ENCODE data around the gene IL27RA.

The IL27RA gene

GRCh38 chr19:14027856-14028450, 3.6 kb upstream of the IL27RA start, which contains the start of gene RLN3:
Gene RLN3 (plus strand): TSS chr19:14028148. CDS start chr19:14028205, 57 bp downstream.
- H3K79me2 ChIP-seq (ENCODE audit: insufficient read depth, low read length), result peaks cover 3% of the 10 kb centered on the region; the same call in 1 of the 2 replicates
- TF ChIP-seq CTCF (conservative IDR thresholded peaks at IDR 0.05; ENCODE audit: low read length) (no peak), EZH2phosphoT487 (IDR thresholded peaks at IDR 0.05; ENCODE audit: borderline replicate concordance) (no peak)
- no peaks in the 10 kb centered on the region for H3K27me3 ChIP-seq (ENCODE audit: insufficient read depth, low read length, poor library complexity, severe bottlenecking)
- H3K9me2 ChIP-seq (replicated peaks; ENCODE audit: low read depth, low read length), result no peaks in the 10 kb centered on the region
- H2AFZ ChIP-seq (ENCODE audit: low read length), result no peak within 1 kb of the TSS
- H3F3A ChIP-seq (ENCODE audit: low read depth), result peaks cover 7% of the 10 kb centered on the region; the same call in 1 of the 2 replicates
- no peaks in the 10 kb centered on the region for H4K20me1 ChIP-seq (ENCODE audit: insufficient read depth, low read length, poor library complexity, severe bottlenecking)
- H3K4me3 ChIP-seq (ENCODE audit: low read length, poor library complexity, severe bottlenecking), result no peak within 1 kb of the TSS
- no peak within 1 kb of the TSS for H3K4me2 ChIP-seq (ENCODE audit: low read depth, low read length, poor library complexity, severe bottlenecking)
- peaks cover 9% of the 10 kb centered on the region for H3K4me1 ChIP-seq (ENCODE audit: insufficient read depth, low read length, poor library complexity, severe bottlenecking)
- H3K36me3 ChIP-seq (ENCODE audit: insufficient read depth, low read length), result no peaks in the 10 kb centered on the region
- no peak within 1 kb of the TSS for H3K9ac ChIP-seq (ENCODE audit: low read depth, low read length, poor library complexity, severe bottlenecking)
- no peaks in the 10 kb centered on the region for H3K9me3 ChIP-seq (ENCODE audit: insufficient read depth, low read depth, low read length)

GRCh38 chr19:14028901-14029300, 2.7 kb upstream of the IL27RA start:
- Histone ChIP-seq H3F3A (ENCODE audit: low read depth) (peaks cover 7% of the 10 kb centered on the region; the same call in 1 of the 2 replicates), H2AFZ (ENCODE audit: low read length) (no peak overlapping the region), H3K4me2 (ENCODE audit: low read depth, low read length, poor library complexity, severe bottlenecking) (no peak overlapping the region), H3K9me3 (ENCODE audit: insufficient read depth, low read depth, low read length) (no peaks in the 10 kb centered on the region), H3K27me3 (ENCODE audit: insufficient read depth, low read length, poor library complexity, severe bottlenecking) (no peaks in the 10 kb centered on the region), H3K36me3 (ENCODE audit: insufficient read depth, low read length) (no peaks in the 10 kb centered on the region), H4K20me1 (ENCODE audit: insufficient read depth, low read length, poor library complexity, severe bottlenecking) (no peaks in the 10 kb centered on the region), H3K9me2 (replicated peaks; ENCODE audit: low read depth, low read length) (no peaks in the 10 kb centered on the region), H3K79me2 (ENCODE audit: insufficient read depth, low read length) (peaks cover 8% of the 10 kb centered on the region; the same call in 1 of the 2 replicates), H3K4me1 (ENCODE audit: insufficient read depth, low read length, poor library complexity, severe bottlenecking) (peaks cover 5% of the 10 kb centered on the region), H3K4me3 (ENCODE audit: low read length, poor library complexity, severe bottlenecking) (no peak overlapping the region), H3K9ac (ENCODE audit: low read depth, low read length, poor library complexity, severe bottlenecking) (no peak overlapping the region)
- TF ChIP-seq EZH2phosphoT487 (IDR thresholded peaks at IDR 0.05; ENCODE audit: borderline replicate concordance) (no peak), CTCF (conservative IDR thresholded peaks at IDR 0.05; ENCODE audit: low read length) (no peak)

GRCh38 chr19:14030997-14031718, 404 bp upstream of the IL27RA start:
- Histone ChIP-seq H3K36me3 (ENCODE audit: insufficient read depth, low read length) (no peaks in the 10 kb centered on the region), H3K9ac (ENCODE audit: low read depth, low read length, poor library complexity, severe bottlenecking) (peak overlapping the region; percentile 78), H3K4me2 (ENCODE audit: low read depth, low read length, poor library complexity, severe bottlenecking) (peak overlapping the region; percentile 74), H3K27me3 (ENCODE audit: insufficient read depth, low read length, poor library complexity, severe bottlenecking) (no peaks in the 10 kb centered on the region), H3F3A (ENCODE audit: low read depth) (peaks cover 7% of the 10 kb centered on the region; the same call in 1 of the 2 replicates), H3K4me1 (ENCODE audit: insufficient read depth, low read length, poor library complexity, severe bottlenecking) (peaks cover 5% of the 10 kb centered on the region), H2AFZ (ENCODE audit: low read length) (peak overlapping the region; percentile 93), H3K9me2 (replicated peaks; ENCODE audit: low read depth, low read length) (no peaks in the 10 kb centered on the region), H3K79me2 (ENCODE audit: insufficient read depth, low read length) (peaks cover 10% of the 10 kb centered on the region; the same call in 1 of the 2 replicates), H3K9me3 (ENCODE audit: insufficient read depth, low read depth, low read length) (no peaks in the 10 kb centered on the region), H3K4me3 (ENCODE audit: low read length, poor library complexity, severe bottlenecking) (peak overlapping the region; percentile 76), H4K20me1 (ENCODE audit: insufficient read depth, low read length, poor library complexity, severe bottlenecking) (no peaks in the 10 kb centered on the region)
- TF ChIP-seq EZH2phosphoT487 (IDR thresholded peaks at IDR 0.05; ENCODE audit: borderline replicate concordance), result no peak
- no peak for TF ChIP-seq CTCF (conservative IDR thresholded peaks at IDR 0.05; ENCODE audit: low read length)
